ENCODE results near the gene TTYH3.

GRCh38 chr7:2582006-2582735, 49.6 kb upstream of the TTYH3 start:
- TF ChIP-seq POLR2A (IDR thresholded peaks at IDR 0.05; ENCODE audit: low read length) (no peak), GATA1 (IDR thresholded peaks at IDR 0.05; ENCODE audit: low read depth, low read length) (no peak)

Data from erythroblast (primary cell).